ENCODE results near the gene USPL1. TPM values are rescaled to one million over a fixed set of nuclear protein-coding genes. Genes with fewer than 3 reads are reported as not detected.

Gene USPL1
- 14.7 to 21.2 TPM (median 17.7 TPM) in 5 replicates for total RNA-seq (2022; extraction: Qiagen RNA extraction)

DNA sequence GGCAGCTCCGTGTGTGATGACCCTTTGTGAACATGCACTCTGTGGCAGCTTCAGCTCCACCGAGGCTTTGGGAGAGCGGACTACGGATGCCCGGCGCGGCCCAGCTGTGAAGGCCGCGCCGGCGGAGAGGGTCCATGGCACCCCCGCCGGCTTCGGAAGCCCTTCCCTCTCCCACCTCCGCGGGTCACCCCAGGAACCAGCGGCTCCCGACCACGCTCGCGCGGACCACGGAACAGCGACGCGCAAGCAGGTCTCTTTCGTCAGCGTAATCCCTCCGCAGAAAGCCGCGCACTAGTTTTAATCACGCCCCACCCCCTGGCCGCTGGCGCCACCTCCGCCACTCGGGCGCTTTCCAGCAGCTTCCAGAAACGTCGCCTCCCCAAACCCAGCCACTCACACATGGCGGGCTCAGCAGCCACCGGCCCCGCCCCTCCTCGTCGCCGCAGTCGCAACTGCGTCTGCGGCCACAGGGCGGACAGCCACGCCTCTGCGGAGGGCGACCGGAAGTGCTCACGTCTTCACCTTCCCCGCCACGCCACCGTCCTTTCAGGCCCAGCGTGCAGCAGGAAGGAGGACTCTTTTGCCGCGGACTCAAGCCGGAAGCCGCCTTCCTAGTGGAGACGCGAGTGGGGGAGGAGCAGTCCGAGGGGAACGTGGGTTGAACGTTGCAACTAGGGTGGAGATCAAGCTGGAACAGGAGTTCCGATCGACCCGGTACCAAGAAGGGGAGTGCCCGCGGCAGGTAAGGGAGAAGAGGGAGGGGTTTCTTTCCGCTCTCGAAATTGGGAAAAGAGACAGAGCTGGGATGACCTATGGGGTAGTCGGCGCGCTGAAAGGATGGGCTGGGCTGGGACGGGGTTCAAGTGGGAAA is at the start of gene USPL1:
USPL1 (plus strand) TSS at position 606 of the 871 bp plus-strand sequence. CDS start 3,221 bp downstream, outside the sequence.

Other genes with a start within 250 kb of the USPL1 start
- not detected in 5 replicates for gene UBE2L5, start 195.4 kb upstream of the USPL1 start, total RNA-seq (2022; extraction: Qiagen RNA extraction)
- gene HMGB1, start 152.0 kb upstream of the USPL1 start, total RNA-seq (2022; extraction: Qiagen RNA extraction), result 509 to 785 TPM (median 555 TPM) in 5 replicates
- 8.5 to 11.5 TPM (median 10.1 TPM) in 5 replicates for gene ALOX5AP, start 117.6 kb downstream of the USPL1 start, total RNA-seq (2022; extraction: Qiagen RNA extraction)

Measured in A549 treated with AZD2906 at 1 μM for 4 hours (cell line).